ENCODE measurements around the gene ZNF423. TPM values are rescaled to one million over a fixed set of nuclear protein-coding genes. Genes with fewer than 3 reads are reported as not detected.

ZNF423 gene
- polyA plus RNA-seq, 1 donor from 2014 or later: 4.5 TPM

DNA sequence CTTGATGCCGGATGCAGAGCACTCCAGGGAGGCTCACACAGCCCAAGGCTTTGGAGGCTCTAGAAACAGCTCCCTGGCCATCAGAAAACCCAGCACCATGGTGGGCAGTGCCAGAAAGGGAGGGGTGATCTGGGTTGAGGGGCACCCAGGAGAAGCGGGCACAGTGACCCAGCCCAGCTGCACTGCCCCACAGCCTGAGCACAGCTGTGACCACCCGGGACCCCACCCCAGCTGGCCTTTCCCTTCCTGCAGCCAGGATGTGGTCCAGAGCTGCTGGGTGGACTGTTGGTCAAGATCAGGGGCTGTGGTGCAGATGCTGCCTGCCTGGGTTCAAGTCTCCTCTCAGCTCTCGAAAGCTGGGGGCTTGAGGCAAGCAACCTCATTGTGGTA lies 223.1 kb downstream of the ZNF423 start:
- Histone ChIP-seq H3K9me2 (ENCODE audit: insufficient read depth, low read length) (no peaks in the 10 kb centered on the region), H3K27me3 (ENCODE audit: insufficient read depth, low read depth, low read length) (no peaks in the 10 kb centered on the region), H3K9ac (ENCODE audit: low read length) (no peak overlapping the region), H4K20me1 (ENCODE audit: insufficient read depth) (no peaks in the 10 kb centered on the region), H3K36me3 (ENCODE audit: insufficient read depth, low read length) (no peaks in the 10 kb centered on the region), H3K4me2 (ENCODE audit: low read length) (no peak overlapping the region), H3K9me3 (ENCODE audit: low read length) (peaks cover 5% of the 10 kb centered on the region), H3K27ac (ENCODE audit: low read length) (no peak overlapping the region), H3F3A (ENCODE audit: insufficient read depth, low read length, poor library complexity, severe bottlenecking) (no peaks in the 10 kb centered on the region), H2AFZ (ENCODE audit: low read depth, low read length) (no peak overlapping the region), H3K4me3 (ENCODE audit: low read length) (no peak overlapping the region), H3K79me2 (replicated peaks; ENCODE audit: insufficient read depth, low read length) (no peaks in the 10 kb centered on the region)
- TF ChIP-seq RAD21 (conservative IDR thresholded peaks at IDR 0.05) (no peak), POLR2AphosphoS5 (IDR thresholded peaks at IDR 0.05) (no peak), MXI1 (conservative IDR thresholded peaks at IDR 0.05; ENCODE audit: poor library complexity, severe bottlenecking) (no peak), SMC3 (conservative IDR thresholded peaks at IDR 0.05; ENCODE audit: poor library complexity) (no peak)
- TF ChIP-seq, protein P1, sequence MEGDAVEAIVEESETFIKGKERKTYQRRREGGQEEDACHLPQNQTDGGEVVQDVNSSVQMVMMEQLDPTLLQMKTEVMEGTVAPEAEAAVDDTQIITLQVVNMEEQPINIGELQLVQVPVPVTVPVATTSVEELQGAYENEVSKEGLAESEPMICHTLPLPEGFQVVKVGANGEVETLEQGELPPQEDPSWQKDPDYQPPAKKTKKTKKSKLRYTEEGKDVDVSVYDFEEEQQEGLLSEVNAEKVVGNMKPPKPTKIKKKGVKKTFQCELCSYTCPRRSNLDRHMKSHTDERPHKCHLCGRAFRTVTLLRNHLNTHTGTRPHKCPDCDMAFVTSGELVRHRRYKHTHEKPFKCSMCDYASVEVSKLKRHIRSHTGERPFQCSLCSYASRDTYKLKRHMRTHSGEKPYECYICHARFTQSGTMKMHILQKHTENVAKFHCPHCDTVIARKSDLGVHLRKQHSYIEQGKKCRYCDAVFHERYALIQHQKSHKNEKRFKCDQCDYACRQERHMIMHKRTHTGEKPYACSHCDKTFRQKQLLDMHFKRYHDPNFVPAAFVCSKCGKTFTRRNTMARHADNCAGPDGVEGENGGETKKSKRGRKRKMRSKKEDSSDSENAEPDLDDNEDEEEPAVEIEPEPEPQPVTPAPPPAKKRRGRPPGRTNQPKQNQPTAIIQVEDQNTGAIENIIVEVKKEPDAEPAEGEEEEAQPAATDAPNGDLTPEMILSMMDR (IDR thresholded peaks at IDR 0.05; ENCODE audit: poor library complexity, severe bottlenecking): no peak

DNA sequence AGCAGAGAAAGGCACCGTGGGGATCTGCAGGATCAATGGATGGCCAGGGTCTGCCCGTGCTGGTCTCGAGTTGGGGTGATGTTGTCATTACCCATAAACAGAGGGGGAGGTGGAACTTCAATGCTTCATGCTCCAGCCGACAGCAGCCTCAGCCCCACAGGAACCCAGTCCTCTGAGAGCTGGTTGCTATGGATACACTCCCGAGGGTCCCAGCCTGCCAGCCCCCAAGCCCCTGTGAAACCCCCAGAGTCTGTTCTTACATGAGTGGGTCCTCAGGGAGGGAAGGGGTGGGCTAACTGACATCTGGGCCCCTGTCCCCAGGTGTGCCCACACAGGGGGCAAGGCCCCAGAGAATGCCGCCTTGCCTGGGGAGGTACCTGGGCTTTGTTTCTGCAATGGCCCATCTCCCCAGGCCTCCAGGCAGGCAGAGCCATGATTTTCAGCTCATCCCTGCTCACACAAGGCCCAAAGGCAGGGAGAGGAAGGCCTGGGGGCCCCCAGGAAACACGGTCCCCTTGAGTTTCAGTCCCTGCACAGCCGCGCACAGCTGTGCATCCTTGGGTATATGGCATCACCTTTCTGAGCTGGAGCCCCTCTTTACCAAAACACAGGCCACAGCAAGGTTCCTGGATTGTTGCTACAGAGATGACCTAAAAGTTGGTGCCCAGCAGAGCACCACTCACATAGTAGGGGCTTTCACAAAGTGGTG lies 223.7 kb downstream of the ZNF423 start:
- Histone ChIP-seq H4K20me1 (ENCODE audit: insufficient read depth) (no peaks in the 10 kb centered on the region), H3K4me2 (ENCODE audit: low read length) (no peak overlapping the region), H3K36me3 (ENCODE audit: insufficient read depth, low read length) (no peaks in the 10 kb centered on the region), H3K9ac (ENCODE audit: low read length) (no peak overlapping the region), H3K79me2 (replicated peaks; ENCODE audit: insufficient read depth, low read length) (no peaks in the 10 kb centered on the region), H3K9me2 (ENCODE audit: insufficient read depth, low read length) (no peaks in the 10 kb centered on the region), H3K9me3 (ENCODE audit: low read length) (peaks cover 5% of the 10 kb centered on the region), H3K4me3 (ENCODE audit: low read length) (no peak overlapping the region), H3F3A (ENCODE audit: insufficient read depth, low read length, poor library complexity, severe bottlenecking) (no peaks in the 10 kb centered on the region), H3K27ac (ENCODE audit: low read length) (no peak overlapping the region), H3K27me3 (ENCODE audit: insufficient read depth, low read depth, low read length) (no peaks in the 10 kb centered on the region), H2AFZ (ENCODE audit: low read depth, low read length) (no peak overlapping the region)
- TF ChIP-seq SMC3 (conservative IDR thresholded peaks at IDR 0.05; ENCODE audit: poor library complexity) (no peak), MXI1 (conservative IDR thresholded peaks at IDR 0.05; ENCODE audit: poor library complexity, severe bottlenecking) (no peak), RAD21 (conservative IDR thresholded peaks at IDR 0.05) (no peak), EP300 (conservative IDR thresholded peaks at IDR 0.05; ENCODE audit: poor library complexity, severe bottlenecking) (no peak), POLR2AphosphoS5 (IDR thresholded peaks at IDR 0.05) (no peak)
- TF ChIP-seq, protein P1 (IDR thresholded peaks at IDR 0.05; ENCODE audit: poor library complexity, severe bottlenecking): no peak
- TF ChIP-seq, protein P2, sequence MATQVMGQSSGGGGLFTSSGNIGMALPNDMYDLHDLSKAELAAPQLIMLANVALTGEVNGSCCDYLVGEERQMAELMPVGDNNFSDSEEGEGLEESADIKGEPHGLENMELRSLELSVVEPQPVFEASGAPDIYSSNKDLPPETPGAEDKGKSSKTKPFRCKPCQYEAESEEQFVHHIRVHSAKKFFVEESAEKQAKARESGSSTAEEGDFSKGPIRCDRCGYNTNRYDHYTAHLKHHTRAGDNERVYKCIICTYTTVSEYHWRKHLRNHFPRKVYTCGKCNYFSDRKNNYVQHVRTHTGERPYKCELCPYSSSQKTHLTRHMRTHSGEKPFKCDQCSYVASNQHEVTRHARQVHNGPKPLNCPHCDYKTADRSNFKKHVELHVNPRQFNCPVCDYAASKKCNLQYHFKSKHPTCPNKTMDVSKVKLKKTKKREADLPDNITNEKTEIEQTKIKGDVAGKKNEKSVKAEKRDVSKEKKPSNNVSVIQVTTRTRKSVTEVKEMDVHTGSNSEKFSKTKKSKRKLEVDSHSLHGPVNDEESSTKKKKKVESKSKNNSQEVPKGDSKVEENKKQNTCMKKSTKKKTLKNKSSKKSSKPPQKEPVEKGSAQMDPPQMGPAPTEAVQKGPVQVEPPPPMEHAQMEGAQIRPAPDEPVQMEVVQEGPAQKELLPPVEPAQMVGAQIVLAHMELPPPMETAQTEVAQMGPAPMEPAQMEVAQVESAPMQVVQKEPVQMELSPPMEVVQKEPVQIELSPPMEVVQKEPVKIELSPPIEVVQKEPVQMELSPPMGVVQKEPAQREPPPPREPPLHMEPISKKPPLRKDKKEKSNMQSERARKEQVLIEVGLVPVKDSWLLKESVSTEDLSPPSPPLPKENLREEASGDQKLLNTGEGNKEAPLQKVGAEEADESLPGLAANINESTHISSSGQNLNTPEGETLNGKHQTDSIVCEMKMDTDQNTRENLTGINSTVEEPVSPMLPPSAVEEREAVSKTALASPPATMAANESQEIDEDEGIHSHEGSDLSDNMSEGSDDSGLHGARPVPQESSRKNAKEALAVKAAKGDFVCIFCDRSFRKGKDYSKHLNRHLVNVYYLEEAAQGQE (IDR thresholded peaks at IDR 0.05; ENCODE audit: borderline replicate concordance): no peak
